HG03378 (cell line): ENCODE results near the gene ACSS3.
"Not testable (repeated sequence)": the region's sequence is repeated elsewhere in the genome, so short reads cannot be mapped to it uniquely, and the experiment has no call there.

Experiments used
- ATAC-seq: cut with Tn5 transposase; IDR thresholded peaks from one replicate; pipeline ENCODE4 v1.9.1; 2021; ENCODE audit warnings: mild to moderate bottlenecking, moderate library complexity; ENCODE audit not compliant: unreplicated experiment

The ACSS3 gene, protein sequence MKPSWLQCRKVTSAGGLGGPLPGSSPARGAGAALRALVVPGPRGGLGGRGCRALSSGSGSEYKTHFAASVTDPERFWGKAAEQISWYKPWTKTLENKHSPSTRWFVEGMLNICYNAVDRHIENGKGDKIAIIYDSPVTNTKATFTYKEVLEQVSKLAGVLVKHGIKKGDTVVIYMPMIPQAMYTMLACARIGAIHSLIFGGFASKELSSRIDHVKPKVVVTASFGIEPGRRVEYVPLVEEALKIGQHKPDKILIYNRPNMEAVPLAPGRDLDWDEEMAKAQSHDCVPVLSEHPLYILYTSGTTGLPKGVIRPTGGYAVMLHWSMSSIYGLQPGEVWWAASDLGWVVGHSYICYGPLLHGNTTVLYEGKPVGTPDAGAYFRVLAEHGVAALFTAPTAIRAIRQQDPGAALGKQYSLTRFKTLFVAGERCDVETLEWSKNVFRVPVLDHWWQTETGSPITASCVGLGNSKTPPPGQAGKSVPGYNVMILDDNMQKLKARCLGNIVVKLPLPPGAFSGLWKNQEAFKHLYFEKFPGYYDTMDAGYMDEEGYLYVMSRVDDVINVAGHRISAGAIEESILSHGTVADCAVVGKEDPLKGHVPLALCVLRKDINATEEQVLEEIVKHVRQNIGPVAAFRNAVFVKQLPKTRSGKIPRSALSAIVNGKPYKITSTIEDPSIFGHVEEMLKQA

DNA sequence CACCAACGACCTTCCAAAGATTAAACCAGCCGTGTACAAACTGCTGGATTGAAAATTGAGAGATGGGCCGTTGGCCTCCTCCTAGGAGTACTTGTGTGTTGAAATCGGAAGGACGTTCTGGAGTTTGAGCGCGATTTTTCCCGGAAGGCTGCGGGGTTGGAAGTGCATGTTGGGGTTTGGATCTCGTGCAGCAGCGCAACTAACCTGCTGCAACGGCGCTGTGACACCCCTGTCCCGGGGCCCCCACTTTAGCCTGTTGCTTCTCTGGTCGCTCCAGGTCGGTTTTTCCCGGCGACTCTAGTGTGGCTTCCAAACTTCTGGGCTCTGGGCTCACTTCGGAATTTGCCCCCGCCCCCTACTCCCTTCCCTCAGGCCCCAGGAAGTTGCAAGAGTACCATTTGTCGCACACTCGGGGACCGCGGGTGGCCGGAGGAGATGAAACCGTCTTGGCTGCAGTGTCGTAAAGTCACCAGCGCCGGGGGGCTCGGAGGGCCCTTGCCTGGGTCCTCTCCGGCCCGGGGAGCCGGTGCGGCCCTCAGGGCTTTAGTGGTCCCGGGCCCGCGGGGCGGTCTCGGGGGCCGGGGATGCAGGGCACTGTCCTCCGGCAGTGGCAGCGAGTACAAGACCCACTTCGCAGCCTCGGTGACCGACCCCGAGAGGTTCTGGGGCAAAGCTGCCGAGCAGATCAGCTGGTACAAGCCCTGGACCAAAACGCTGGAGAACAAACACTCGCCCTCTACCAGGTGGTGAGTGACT is at the start of gene ACSS3:
ACSS3 (plus strand) TSS at position 394 of the 756 bp plus-strand sequence; CDS start at position 436, 42 bp downstream.
- ATAC-seq, result no peak

DNA sequence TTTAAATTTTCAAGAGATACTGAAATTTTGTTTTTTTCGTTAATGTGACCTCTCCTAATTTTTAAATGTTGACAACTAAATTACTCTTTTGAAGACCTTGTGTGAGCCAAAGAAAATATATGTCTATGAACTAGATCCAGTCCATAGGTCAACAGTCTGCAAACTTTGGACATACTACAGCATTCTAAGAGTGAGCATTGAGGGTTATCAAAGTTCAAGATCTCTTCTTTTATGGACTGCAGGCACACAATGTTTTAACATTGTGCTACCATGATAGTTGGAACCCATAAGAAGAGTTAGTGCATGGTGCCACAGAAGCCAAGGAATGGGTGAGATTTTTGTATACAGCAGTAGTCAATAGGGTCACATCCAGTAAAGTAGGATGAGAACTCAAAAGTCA is 43.0 kb upstream of the ACSS3 start:
- ATAC-seq, result no peak

DNA sequence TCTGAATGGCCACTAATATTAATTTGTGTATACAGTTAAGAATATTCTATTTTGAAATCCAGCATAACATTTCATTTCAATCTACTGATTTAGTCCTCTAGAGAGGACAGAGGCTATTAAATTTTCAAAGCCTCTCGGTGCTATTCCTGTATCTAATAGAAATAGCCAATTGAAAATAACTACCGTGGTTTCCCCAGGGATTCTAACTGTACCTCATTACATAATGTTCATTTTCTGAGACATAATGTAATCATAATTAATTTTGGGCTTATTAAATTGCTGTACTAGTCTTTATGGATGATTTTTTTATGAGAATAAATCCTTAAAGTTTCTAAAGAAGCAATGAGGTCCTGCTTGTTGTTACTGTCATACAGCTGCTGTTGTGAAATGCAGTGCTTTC is 38.6 kb upstream of the ACSS3 start:
- ATAC-seq, result no peak

DNA sequence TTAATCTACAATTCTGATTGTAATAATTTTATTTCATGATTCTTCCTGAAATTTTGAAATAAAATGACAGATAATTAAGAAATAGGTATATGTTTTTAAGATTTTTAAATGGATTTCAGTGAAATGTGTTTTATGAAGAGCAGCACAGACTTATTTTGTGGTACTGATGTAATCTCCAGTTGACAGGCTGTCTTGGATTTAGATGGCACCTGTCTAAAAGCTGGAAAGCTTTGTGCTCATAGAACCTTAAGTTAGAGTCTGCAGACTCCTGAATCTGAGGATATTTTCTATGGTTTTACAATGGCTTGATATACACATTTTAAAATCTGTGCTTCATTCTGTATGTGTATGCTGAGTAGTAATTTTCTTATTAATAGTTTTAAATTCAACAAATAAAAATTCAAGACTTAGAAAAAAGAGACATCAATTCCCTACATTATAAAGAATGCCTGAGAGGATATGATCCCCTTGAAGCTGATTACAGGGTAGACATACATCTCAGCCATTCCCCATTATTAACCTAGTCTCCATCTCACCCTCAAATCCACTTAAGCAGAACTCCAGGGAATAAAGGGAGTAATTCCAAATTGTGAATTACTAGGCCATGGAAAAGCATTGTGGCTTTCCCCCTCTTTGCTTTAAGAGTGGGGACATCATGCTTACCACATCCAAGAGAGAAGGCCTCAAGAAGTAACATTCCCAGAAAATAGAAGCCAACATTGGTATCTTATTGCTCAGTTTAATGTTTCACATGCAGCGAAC is 33.7 kb upstream of the ACSS3 start:
- ATAC-seq, result no peak

DNA sequence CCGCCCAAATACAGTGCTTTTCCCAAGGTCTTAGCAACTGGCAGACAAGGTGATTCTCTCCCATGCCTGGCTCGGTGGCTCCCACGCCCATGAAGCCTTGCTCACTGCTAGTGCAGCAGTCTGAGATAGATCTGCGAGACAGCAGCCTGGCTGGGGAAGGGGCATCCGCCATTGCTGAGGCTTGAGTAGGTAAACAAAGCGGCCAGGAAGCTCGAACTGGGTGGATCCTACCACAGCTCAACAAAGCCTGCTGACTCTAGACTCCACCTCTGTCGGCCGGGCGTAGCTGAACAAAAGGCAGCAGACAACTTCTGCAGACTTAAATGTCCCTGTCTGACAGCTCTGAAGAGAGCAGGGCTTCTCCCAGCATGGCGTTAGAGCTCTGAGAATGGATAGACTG is 12.9 kb upstream of the ACSS3 start:
- ATAC-seq, result not testable (repeated sequence)

DNA sequence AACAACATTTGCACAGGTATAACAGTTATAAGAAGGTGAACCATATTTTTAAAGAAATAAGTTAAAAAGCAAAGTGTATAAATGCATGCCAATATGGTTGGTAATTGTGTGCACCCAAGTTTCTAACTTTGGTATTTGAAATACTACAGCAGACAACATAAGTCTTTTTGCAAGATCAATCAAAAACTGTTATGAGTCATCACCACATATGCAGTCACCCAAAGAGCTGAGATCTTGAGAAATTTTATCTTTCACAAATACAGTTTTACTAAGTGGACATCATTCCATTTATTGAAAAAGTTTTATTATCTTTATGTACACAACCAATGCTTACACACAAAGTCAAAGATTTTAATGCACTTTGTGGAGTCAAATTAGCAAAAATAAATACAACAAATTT is 7.0 kb upstream of the ACSS3 start:
- ATAC-seq, result no peak

DNA sequence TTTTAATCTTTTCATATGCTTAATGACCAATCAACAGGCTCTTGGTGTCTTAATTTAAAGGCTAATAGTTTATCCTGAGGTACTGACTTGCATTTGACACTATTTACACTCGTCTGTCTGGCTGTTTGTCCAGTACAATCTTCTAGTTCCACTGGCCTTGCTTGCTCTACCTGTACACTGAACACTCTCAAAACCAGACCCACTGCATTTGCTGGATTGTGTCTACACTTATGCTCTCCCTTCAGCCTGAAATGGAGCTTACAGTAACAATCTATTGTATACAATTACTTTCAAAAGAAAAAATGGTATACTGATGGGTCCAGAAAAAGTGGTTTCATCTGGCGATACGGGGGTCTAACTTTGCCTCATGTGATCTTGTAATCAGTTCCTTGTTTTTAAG is 2.3 kb upstream of the ACSS3 start:
- no peak for ATAC-seq

DNA sequence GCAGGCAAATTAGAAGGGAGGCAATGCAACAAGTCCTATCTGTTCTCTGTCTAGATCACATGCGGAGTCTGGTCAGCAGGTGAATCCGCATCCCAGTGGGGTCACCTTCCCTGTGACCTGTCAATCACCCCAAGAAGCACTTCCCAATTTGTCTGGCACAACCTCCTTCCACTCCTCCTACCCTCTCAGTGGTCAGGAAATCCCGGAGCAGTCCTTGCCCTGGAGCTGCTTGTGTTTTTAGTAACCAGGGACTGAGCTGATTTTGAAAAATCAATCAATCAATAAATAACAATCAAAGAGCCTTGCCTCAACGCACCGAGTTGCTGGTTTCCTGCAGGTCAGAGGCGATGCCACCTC is 572 bp upstream of the ACSS3 start:
- ATAC-seq, result no peak

DNA sequence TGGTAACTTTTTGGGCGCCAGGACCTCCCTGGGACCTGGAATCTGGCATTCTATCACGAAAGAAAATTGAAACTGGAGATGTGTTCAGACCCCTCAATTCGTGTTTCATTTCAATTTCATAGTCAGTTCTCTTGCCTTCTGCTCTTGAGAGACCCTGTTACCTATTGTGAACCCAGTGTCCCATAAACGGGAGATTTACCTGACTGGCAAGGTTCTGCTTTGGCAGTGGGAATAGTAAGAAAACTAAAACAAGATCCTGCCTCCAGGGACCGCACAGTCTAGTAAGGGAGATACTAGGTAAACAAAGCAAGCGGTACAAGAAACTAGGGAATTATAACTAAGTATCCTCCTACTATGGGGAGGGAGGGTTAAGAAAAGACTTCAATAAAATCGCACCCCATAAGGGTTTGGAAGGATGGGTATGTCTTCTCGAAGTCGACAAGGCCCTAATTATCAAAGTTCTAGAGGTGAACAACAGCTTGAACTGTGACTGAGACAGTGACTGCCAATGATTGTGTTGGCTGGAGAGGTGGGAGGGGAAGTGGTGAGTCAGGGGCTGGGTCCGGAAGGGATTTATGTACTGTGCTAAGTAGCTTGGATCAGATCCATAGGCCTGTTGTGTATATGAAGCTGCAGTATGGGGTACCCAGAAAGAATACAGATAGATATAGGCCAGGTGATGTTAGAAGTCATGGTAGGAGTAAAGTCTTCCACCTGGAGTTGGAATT is 754 bp downstream of the ACSS3 start:
- ATAC-seq, result no peak

DNA sequence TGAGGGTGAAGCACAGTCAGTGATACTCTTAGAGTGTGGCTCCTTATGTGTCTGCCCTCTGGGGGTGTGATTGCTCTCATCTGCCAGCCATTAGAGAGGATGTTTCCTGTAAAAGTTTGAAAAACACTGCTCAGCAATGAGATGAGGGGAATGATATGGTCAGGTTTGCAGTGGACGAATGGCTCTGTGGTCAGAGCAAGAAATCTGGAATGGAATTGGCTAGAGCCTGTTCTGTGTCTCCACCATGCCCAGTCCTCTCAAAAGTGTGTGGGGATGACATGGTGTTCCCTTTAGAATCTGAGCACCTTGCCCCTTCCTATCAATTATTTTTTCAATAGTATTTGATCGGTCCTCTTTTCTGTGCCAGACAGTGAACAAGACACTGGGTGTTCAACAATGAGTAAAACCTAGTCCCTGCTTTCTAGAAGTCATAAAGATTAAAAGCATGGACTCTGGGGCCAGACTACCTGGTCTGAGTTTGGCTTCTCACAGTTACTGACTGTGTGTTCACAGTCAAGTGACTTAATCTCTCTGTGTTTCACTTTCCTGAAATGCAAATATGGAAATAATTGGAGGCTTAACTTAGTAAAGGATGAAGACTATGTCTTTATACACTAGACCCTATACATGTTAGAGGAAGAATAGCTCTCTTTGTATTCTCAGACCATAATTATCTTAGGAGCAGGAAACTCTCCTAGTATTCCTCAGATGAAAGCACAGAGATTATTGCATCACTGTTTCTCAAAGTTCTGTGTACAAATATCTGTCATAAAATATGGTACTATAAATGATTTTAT is 1.6 kb downstream of the ACSS3 start:
- ATAC-seq, result no peak

DNA sequence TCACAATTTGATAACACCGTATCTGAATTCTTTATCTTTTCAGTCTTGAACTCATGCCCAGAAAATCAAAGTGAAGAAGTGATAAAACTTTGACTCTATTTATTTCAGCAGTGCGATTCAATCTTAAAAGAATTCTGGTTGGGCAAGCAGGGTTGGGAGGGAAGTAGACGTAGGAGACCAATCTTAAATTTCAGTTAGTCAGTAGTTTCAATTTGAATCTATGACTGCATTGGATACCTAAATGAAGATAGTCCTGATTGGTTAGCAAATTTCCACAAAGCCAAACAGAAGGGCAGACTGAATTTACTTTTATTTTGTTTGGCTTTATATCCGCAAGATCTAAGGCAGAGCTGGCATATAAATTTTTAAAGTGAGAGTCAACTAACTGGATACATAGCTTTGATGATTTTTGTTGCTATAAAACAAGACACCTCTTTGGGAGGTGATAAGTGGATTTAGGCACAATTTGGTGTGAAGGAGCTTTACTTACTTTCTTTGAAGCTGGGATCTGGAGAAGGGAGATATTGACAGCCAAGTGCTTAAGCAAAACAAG is 2.6 kb downstream of the ACSS3 start:
- no peak for ATAC-seq

DNA sequence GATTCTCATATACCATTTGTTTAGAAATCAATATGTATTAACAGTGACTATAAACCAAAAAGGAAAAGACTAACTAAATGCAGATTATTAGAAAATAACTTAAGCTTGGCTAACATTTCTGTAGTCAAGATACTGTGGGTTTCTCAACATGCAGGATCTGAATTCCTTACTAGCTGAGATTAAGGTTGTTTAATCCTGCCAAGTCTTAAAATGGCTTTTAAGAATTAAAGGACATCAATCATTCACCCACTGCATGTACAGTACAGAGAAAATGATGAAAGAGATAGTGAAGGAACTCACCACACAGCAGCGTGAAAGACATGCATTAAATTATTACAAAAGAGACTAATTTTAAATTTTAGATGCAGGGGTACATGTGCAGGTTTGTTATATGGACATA is 3.8 kb downstream of the ACSS3 start:
- no peak for ATAC-seq

DNA sequence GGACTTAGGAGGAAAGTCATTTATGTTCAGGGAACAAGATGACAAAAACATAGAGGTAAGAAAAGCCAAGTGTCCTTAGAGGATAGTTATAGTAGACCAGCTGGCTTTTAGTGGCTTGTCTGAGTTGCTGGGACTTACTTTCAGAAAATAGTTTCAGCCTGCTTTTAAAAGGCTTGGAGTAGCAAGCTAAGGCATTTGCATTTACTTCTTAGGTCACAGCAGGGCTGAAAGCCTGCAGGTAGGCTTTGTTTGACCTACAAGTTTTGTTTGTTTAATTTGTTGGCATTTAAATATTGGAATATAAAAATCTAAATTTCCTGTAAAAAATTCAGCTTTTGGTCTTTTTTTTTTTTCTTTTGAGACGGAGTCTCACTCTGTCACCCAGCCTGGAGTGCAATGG is 5.1 kb downstream of the ACSS3 start:
- no peak for ATAC-seq

DNA sequence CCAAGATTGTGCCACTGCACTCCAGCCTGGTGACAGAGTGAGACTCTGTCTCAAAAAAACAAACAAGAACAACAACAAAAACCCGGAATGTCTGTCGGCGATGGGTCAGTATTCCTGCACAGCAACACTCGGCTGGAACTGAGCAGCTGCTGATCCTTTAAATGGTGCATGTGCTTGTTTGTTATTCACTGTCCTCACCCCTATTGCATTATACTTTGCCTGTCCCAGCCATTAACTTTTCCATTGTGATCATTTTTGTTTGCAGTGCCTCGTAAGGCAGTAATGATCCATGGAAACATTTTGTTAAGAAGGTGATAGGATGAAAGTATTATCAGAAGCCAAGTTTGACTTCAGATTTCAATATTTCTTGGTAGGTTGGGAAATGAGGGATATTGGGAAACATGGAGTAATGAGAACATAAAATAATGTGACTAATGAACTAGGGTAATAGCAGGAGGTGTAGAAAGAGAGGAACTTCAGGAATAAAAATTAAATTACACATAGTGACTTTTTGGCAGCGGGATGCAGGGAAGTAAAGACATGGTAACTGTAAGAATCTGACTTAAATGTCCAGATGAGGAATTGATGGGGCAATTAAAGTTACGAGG is 6.1 kb downstream of the ACSS3 start:
- no peak for ATAC-seq

DNA sequence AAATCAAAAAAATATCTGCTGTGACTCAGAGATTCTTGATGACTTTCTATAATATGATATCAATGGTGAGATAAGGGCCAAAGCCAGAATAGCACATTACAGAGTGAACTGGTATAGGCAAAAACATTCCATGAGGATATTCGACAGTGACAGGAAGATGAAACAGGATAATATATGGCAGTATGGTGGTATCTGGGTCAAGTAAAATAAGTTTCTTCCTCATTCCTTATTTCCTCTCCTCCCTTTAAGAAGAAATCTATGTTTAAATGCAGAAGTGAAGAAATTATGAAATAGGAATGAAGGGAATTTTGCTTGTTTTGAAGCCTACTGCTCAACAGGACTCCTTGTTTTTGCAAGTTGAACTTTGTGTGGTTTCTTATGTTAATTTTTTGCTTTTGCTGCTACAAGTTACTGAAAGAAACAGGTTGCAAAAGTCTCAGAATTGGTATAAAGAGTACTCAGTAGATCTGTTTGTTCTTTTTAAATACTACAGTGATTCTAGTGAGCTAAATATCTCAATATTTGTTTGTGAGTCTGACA is 7.0 kb downstream of the ACSS3 start:
- ATAC-seq, result no peak

DNA sequence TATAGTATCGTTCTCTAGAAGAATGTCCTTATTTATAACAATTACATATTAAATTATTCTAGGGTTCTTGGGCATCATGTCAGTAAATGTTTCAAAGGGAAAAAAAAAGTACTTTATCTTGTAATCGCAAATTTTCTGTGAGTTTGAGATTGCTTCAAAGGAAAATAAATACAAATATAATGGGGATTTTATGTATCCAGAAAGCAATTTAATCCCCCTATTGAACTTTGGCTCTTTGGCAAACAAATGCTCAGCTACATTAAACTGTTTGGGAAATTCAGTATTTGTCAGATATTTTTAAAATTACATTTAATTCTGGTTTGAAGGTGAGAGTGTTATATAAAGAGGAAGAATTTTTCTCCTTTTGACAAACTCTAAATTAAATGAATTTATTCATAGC is 8.0 kb downstream of the ACSS3 start:
- no peak for ATAC-seq

DNA sequence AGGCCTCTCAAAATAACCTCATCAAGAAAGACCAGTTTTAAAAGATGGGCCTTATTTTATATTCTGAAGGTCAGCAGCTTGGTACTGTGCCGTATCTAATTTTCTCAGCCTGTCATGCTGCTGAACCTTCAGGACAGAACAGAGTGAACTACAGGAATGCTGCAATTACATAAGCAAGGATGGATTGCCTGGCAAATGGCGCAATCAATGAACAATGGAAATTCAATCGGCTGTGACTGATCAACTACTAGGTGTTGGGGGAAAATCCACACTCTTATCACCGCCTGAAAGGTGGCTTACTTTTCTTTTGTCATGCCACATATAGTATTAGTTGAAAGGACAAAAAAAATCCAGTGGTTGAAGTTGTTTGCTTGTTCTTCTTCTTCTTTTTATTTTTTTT is 8.5 kb downstream of the ACSS3 start:
- no peak for ATAC-seq

DNA sequence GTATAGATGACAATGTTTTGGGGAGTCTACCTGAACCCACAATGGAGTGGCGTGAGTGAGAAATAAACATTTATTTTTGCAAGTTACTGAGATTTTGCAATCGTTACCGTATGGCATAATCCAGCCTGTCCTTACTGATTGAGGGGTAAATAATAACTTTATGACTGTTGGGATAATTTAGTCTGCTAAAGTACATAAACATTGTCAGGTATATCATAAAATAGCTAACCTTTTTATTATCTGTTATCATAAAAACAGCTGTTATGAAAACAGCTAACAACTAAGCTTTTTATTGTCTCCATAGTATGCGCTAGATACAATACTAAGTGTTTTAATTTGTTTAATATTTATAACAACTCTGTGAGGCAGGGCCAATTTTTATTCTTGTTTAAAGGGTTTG is 10.3 kb downstream of the ACSS3 start:
- no peak for ATAC-seq

DNA sequence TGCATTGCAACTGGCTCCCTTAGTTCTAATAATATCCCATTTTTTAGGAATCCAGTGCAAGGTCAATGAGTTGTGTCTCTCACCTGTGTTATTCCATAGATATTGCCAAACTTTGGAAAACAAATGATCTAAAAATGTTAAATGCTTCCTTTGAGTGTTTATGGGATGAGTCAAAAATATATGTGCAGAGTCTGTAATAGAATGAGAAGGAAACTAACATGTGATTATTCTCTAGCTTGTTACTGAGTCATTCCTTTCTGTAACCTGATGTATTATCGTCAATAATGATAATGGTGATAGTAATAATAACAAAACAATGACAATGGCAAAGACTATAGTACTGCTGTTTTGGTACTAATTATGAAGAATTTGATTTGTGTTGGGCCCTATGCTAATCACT is 11.5 kb downstream of the ACSS3 start:
- no peak for ATAC-seq
